ENCODE data around the gene MYBPC2.

DNA sequence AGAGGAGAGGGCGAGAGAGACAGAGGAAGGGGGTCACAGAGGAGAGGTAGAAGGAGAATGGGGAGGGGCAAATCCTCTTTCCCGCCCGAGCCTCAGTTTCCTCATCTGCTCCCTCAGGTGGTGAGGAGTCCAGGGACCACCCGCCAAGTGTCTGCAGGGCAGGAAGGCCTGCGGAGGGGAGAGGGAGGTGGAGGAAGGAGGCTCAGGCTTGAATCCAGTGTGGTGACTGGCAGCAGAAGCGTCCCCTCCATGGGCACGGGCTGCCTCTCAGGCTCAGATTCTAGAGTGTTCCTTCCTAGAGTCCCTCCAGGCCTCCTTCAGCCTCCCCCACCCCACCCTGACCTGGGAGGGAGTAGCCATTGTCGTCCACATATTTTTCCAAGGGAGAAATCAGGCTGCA is 60.5 kb downstream of the MYBPC2 start:
- TF ChIP-seq, protein P1, sequence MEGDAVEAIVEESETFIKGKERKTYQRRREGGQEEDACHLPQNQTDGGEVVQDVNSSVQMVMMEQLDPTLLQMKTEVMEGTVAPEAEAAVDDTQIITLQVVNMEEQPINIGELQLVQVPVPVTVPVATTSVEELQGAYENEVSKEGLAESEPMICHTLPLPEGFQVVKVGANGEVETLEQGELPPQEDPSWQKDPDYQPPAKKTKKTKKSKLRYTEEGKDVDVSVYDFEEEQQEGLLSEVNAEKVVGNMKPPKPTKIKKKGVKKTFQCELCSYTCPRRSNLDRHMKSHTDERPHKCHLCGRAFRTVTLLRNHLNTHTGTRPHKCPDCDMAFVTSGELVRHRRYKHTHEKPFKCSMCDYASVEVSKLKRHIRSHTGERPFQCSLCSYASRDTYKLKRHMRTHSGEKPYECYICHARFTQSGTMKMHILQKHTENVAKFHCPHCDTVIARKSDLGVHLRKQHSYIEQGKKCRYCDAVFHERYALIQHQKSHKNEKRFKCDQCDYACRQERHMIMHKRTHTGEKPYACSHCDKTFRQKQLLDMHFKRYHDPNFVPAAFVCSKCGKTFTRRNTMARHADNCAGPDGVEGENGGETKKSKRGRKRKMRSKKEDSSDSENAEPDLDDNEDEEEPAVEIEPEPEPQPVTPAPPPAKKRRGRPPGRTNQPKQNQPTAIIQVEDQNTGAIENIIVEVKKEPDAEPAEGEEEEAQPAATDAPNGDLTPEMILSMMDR (IDR thresholded peaks at IDR 0.05; ENCODE audit: low read length) = no peak
- no peak for TF ChIP-seq EZH2 (IDR thresholded peaks at IDR 0.05; ENCODE audit: borderline replicate concordance, low read length)

Data from OCI-LY1 (cell line).